GM18499 (cell line): ENCODE results near the gene CLEC18B.
"Not testable (repeated sequence)": the region's sequence is repeated elsewhere in the genome, so short reads cannot be mapped to it uniquely, and the experiment has no call there.

Experiments used
- ATAC-seq: cut with Tn5 transposase; IDR thresholded peaks from one replicate; pipeline ENCODE4 v1.9.1; 2021; ENCODE audit warnings: moderate number of reproducible peaks; ENCODE audit not compliant: insufficient read depth, unreplicated experiment

Gene CLEC18B

DNA sequence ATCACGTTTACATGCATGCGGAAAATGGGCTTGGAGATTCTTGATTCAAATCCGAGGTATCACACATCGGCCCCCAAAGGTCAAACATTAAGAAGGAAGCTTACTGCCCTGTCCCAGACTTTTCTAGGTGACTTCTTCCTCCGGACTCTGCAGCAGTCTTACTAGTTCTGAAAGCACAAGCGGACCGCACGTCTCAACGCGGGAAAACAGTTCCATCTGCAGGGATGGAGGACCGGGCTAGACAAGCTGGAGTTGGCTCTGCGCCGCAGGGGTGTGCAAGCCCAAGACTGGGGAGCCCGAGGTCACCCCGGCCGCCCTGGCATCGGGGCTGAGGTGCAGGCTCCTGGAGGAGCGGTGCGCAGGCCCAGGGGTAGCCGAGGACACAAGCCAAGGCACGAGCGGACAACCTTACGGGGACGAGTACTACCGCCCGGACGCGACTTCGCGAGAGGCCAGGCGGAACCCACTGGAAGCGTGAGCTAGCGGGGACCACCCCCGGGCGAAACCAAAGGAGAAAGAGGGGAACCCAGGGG, 53.7 kb downstream of the CLEC18B start:
- ATAC-seq, result peak; percentile 28

GRCh38 chr16:74361646-74362610, 59.4 kb downstream of the CLEC18B start:
- not testable (repeated sequence) for ATAC-seq
